ENCODE results near the gene RMRP.

DNA sequence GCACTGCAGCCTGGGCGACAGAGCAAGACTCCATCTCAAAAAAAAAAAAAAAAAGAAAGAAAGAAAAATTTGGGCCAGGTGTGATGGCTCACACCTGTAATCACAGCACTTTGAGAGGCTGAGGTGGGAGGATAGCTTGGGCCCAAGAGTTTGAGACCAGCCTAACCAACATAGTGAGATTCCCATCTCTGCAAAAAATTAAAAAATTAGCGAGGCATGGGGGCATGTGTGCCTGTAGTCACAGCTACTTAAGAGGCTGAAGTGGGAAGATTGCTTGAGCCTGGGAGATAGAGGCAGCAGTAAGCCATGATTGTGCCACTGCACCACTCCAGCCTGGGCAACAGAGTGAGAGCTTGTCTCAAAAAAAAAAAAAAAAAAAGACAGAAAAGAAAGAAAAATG lies 4.2 kb downstream of the RMRP start:
- TF ChIP-seq, protein P1, sequence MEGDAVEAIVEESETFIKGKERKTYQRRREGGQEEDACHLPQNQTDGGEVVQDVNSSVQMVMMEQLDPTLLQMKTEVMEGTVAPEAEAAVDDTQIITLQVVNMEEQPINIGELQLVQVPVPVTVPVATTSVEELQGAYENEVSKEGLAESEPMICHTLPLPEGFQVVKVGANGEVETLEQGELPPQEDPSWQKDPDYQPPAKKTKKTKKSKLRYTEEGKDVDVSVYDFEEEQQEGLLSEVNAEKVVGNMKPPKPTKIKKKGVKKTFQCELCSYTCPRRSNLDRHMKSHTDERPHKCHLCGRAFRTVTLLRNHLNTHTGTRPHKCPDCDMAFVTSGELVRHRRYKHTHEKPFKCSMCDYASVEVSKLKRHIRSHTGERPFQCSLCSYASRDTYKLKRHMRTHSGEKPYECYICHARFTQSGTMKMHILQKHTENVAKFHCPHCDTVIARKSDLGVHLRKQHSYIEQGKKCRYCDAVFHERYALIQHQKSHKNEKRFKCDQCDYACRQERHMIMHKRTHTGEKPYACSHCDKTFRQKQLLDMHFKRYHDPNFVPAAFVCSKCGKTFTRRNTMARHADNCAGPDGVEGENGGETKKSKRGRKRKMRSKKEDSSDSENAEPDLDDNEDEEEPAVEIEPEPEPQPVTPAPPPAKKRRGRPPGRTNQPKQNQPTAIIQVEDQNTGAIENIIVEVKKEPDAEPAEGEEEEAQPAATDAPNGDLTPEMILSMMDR (IDR thresholded peaks at IDR 0.05; ENCODE audit: low read depth, low read length): no peak
- no peak for TF ChIP-seq EZH2phosphoT487 (IDR thresholded peaks at IDR 0.05; ENCODE audit: low read depth)

Data from OCI-LY3 (cell line).